ENCODE measurements around the gene CYTL1. TPM values are rescaled to one million over a fixed set of nuclear protein-coding genes. Genes with fewer than 3 reads are reported as not detected.

CYTL1 gene
- total RNA-seq, 4 donors from 2014 or later = 0.51 to 15.9 (median 9.8) TPM

DNA sequence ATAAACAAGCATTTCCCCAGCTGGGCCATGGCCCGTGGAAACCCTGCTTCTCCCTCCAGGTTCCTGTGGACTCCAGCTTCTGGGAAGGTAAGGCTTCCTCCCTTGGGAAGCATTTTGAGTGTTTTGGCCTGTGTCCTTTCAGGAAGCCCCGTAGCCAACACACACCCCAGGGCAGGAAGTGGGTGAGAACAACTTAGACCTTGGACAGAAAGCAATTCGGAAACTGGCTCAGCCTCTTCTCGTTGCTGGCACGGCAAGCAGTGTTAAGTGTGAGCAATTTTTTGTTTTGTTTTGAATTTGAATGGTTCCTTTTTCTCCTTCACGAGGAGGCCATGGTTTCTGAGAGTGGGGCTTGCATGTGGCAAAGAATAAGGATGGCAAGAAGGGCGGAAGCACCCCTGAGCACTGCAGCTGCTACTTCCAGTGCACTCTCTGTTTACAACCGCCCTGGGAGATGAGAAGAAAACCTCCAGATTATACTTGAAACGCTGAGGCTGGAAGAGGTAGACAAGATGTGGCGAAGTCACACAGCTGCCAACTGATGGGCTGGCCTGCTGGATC is 14.1 kb upstream of the CYTL1 start:
- intact Hi-C loops (cut with DNase I; ENCODE audit: low total_unique reads) = no loop called here
- Histone ChIP-seq H3K4me1 (no peaks in the 10 kb centered on the region), H3K27ac (peak overlapping the region; percentile 22 to 34), H3K9me3 (no peaks in the 10 kb centered on the region), H3K36me3 (no peaks in the 10 kb centered on the region), H3K4me3 (no peak overlapping the region), H3K27me3 (no peaks in the 10 kb centered on the region)
- no peak for TF ChIP-seq POLR2A (IDR thresholded peaks at IDR 0.05)
- TF ChIP-seq, protein P1, sequence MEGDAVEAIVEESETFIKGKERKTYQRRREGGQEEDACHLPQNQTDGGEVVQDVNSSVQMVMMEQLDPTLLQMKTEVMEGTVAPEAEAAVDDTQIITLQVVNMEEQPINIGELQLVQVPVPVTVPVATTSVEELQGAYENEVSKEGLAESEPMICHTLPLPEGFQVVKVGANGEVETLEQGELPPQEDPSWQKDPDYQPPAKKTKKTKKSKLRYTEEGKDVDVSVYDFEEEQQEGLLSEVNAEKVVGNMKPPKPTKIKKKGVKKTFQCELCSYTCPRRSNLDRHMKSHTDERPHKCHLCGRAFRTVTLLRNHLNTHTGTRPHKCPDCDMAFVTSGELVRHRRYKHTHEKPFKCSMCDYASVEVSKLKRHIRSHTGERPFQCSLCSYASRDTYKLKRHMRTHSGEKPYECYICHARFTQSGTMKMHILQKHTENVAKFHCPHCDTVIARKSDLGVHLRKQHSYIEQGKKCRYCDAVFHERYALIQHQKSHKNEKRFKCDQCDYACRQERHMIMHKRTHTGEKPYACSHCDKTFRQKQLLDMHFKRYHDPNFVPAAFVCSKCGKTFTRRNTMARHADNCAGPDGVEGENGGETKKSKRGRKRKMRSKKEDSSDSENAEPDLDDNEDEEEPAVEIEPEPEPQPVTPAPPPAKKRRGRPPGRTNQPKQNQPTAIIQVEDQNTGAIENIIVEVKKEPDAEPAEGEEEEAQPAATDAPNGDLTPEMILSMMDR (IDR thresholded peaks at IDR 0.05) = no peak
- DNase-seq = peak; percentile 27 to 55

DNA sequence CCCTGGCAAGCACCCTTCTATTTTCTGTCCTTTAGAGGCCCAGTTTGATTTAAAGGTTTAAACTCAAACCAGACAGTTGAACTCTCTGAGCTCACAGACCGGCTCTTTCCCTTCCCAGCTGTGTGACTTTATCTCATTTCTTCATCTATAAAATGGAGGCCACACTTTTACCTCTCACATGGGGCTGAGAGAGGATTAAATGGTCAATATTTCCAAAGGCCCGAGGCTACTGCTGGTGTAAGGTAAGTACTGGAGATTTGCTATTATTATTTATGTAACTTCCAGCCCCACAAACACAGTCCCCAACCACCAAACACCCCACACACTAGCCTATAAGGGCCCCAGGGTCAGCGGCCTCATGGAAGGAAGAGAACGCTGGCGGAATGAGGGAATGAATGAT is 13.6 kb upstream of the CYTL1 start:
- DNase-seq = no peak
- TF ChIP-seq POLR2A (IDR thresholded peaks at IDR 0.05) = no peak
- TF ChIP-seq, protein P1 (IDR thresholded peaks at IDR 0.05) = no peak
- Histone ChIP-seq H3K27me3 (no peaks in the 10 kb centered on the region), H3K4me1 (no peaks in the 10 kb centered on the region), H3K36me3 (no peaks in the 10 kb centered on the region), H3K9me3 (no peaks in the 10 kb centered on the region), H3K27ac (peak overlapping the region; percentile 20 to 22), H3K4me3 (no peak overlapping the region)
- intact Hi-C loops (cut with DNase I; ENCODE audit: low total_unique reads) = no loop called here

GRCh38 chr4:5030927-5031326 is 11.7 kb upstream of the CYTL1 start:
- H3K4me1 ChIP-seq = no peaks in the 10 kb centered on the region
- no peak for DNase-seq
- H3K9me3 ChIP-seq = no peaks in the 10 kb centered on the region
- TF ChIP-seq, protein P1 (IDR thresholded peaks at IDR 0.05) = no peak
- no peak for TF ChIP-seq POLR2A (IDR thresholded peaks at IDR 0.05)
- no peak overlapping the region for H3K27ac ChIP-seq
- no peaks in the 10 kb centered on the region for H3K27me3 ChIP-seq
- H3K36me3 ChIP-seq = no peaks in the 10 kb centered on the region
- H3K4me3 ChIP-seq = no peak overlapping the region
- intact Hi-C loops (cut with DNase I; ENCODE audit: low total_unique reads) = no loop called here

- Histone ChIP-seq H3K27ac (no peak overlapping the region), H3K4me1 (no peaks in the 10 kb centered on the region), H3K27me3 (no peaks in the 10 kb centered on the region), H3K9me3 (no peaks in the 10 kb centered on the region), H3K36me3 (no peaks in the 10 kb centered on the region), H3K4me3 (no peak overlapping the region)
- TF ChIP-seq, protein P1 (IDR thresholded peaks at IDR 0.05) = no peak
- intact Hi-C loops (cut with DNase I; ENCODE audit: low total_unique reads) = no loop called here
- DNase-seq = no peak
Observed at GRCh38 chr4:5030221-5030620, 11.0 kb upstream of the CYTL1 start.

DNA sequence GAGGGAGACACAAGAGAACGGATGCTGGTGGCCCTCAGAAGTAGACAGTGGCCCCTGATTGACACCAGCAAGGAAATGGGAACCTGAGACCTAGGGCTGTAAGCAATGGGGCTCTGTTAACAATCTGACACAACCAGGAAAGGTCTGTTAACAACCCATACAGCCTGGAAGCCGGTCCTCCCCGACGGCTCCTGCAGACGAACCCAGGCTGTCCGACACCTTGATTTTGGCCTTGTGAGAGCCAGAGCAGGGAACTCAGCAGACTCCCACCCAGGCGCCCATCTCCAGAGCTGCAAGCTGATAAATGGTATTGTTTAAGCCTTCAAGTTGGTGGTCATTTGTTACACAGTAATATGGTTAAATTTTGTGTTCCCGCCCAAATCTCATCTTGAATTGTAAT is 10.2 kb upstream of the CYTL1 start:
- intact Hi-C loops (cut with DNase I; ENCODE audit: low total_unique reads) = no loop called here
- TF ChIP-seq, protein P1 (IDR thresholded peaks at IDR 0.05) = no peak
- no peak for TF ChIP-seq POLR2A (IDR thresholded peaks at IDR 0.05)
- Histone ChIP-seq H3K4me3 (no peak overlapping the region), H3K36me3 (no peaks in the 10 kb centered on the region), H3K27ac (no peak overlapping the region), H3K4me1 (no peaks in the 10 kb centered on the region), H3K9me3 (no peaks in the 10 kb centered on the region), H3K27me3 (no peaks in the 10 kb centered on the region)
- no peak for DNase-seq

All from uterus (tissue), 4 donors.